HG02885 (cell line): ENCODE data around the gene KMT2C.
"Not testable (repeated sequence)": the region's sequence is repeated elsewhere in the genome, so short reads cannot be mapped to it uniquely, and the experiment has no call there.

Experiments used
- ATAC-seq: cut with Tn5 transposase; IDR thresholded peaks from one replicate; pipeline ENCODE4 v1.9.1; 2021; ENCODE audit warnings: mild to moderate bottlenecking; ENCODE audit not compliant: unreplicated experiment, poor library complexity

KMT2C gene

GRCh38 chr7:152329469-152329868 lies 106.3 kb downstream of the KMT2C start:
- no peak for ATAC-seq

GRCh38 chr7:152328234-152328633 lies 107.6 kb downstream of the KMT2C start:
- ATAC-seq, result no peak

GRCh38 chr7:152315845-152316244 lies 120.0 kb downstream of the KMT2C start:
- ATAC-seq, result no peak

GRCh38 chr7:152313831-152314604 lies 121.8 kb downstream of the KMT2C start:
- ATAC-seq, result no peak

GRCh38 chr7:152313217-152313616 lies 122.6 kb downstream of the KMT2C start:
- ATAC-seq, result no peak

GRCh38 chr7:152312316-152312715 lies 123.5 kb downstream of the KMT2C start:
- ATAC-seq, result no peak

GRCh38 chr7:152307902-152308301 lies 127.9 kb downstream of the KMT2C start:
- ATAC-seq, result no peak

GRCh38 chr7:152299542-152300143 lies 136.2 kb downstream of the KMT2C start:
- not testable (repeated sequence) for ATAC-seq

GRCh38 chr7:152292897-152293296 lies 142.9 kb downstream of the KMT2C start:
- ATAC-seq, result no peak

GRCh38 chr7:152286972-152287371 lies 148.8 kb downstream of the KMT2C start:
- ATAC-seq, result not testable (repeated sequence)

GRCh38 chr7:152286219-152286618 lies 149.6 kb downstream of the KMT2C start:
- not testable (repeated sequence) for ATAC-seq

- ATAC-seq, result not testable (repeated sequence)
Measured at GRCh38 chr7:152284998-152285397, 150.8 kb downstream of the KMT2C start.

- not testable (repeated sequence) for ATAC-seq
Measured at GRCh38 chr7:152277687-152278086, 158.1 kb downstream of the KMT2C start.

GRCh38 chr7:152270427-152270826 lies 165.4 kb downstream of the KMT2C start:
- not testable (repeated sequence) for ATAC-seq

GRCh38 chr7:152266859-152267258 lies 168.9 kb downstream of the KMT2C start:
- ATAC-seq, result not testable (repeated sequence)

- not testable (repeated sequence) for ATAC-seq
Measured at GRCh38 chr7:152264915-152265314, 170.9 kb downstream of the KMT2C start.

GRCh38 chr7:152262146-152262545 lies 173.7 kb downstream of the KMT2C start:
- ATAC-seq, result not testable (repeated sequence)

- ATAC-seq, result not testable (repeated sequence)
Measured at GRCh38 chr7:152259645-152260044, 176.2 kb downstream of the KMT2C start.

- not testable (repeated sequence) for ATAC-seq
Measured at GRCh38 chr7:152247851-152248250, 188.0 kb downstream of the KMT2C start.

GRCh38 chr7:152245417-152245816 lies 190.4 kb downstream of the KMT2C start:
- ATAC-seq, result not testable (repeated sequence)

GRCh38 chr7:152243464-152243863 lies 192.3 kb downstream of the KMT2C start:
- ATAC-seq, result not testable (repeated sequence)

- not testable (repeated sequence) for ATAC-seq
Measured at GRCh38 chr7:152241301-152241700, 194.5 kb downstream of the KMT2C start.
